H1 (cell line): ENCODE measurements around the gene CEP250. TPM values are rescaled to one million over a fixed set of nuclear protein-coding genes. Genes with fewer than 3 reads are reported as not detected.

Experiments used
- CTCF ChIA-PET: fragments of 300-600 bp; sonication (Branson Sonifier 250); formaldehyde crosslinking; loops from one replicate; lab custom pipeline; 2021; ENCODE audit not compliant: partially characterized antibody; lab: Charles Lee
- POLR2A ChIA-PET: fragments of 300-600 bp; sonication (Branson Sonifier 250); formaldehyde crosslinking; loops from one replicate; lab custom pipeline; 2021; ENCODE audit warnings: inconsistent platforms; ENCODE audit not compliant: partially characterized antibody; lab: Charles Lee
- DNase-seq, 2 experiments: peaks; one replicate each; pipeline versions ENCODE4 v3.0.0 to v3.0.0-alpha.2; 2010 to 2022; ENCODE audit warnings: low spot score in 2 of 2, low read depth in 1 of 2, mixed read lengths in 1 of 2
- FAIRE-seq: peaks from 2 replicates; lab custom pipeline; 2011; peaks lifted over from hg19 to GRCh38; lab: Jason Lieb, UNC
- H2AFZ ChIP-seq: 2 replicates; pipeline ENCODE4 v1.8.1; 2012; ENCODE audit warnings: low read length, inconsistent platforms
- H2AK5ac ChIP-seq: 2 replicates; pipeline ENCODE4 v1.6.1; 2013; ENCODE audit warnings: low read depth, low read length
- H2BK120ac ChIP-seq: replicated peaks from 2 replicates; pipeline ENCODE3; 2013; ENCODE audit warnings: low read depth, low read length, inconsistent platforms
- H2BK12ac ChIP-seq: 2 replicates; pipeline ENCODE4 v1.6.1; 2013; ENCODE audit warnings: low read depth, low read length
- H2BK15ac ChIP-seq: 2 replicates; pipeline ENCODE4 v1.6.1; 2013; ENCODE audit warnings: low read length
- H2BK20ac ChIP-seq: 2 replicates; pipeline ENCODE4 v1.6.1; 2013; ENCODE audit warnings: low read length
- H2BK5ac ChIP-seq: 2 replicates; pipeline ENCODE4 v1.6.1; 2013; ENCODE audit warnings: low read depth, low read length
- H3K14ac ChIP-seq: 2 replicates; pipeline ENCODE4 v1.6.1; 2013; ENCODE audit warnings: inconsistent platforms; ENCODE audit not compliant: insufficient read length
- H3K18ac ChIP-seq: 2 replicates; pipeline ENCODE4 v1.6.1; 2013; ENCODE audit warnings: low read length; ENCODE audit errors: extremely low read depth
- H3K23ac ChIP-seq: 2 replicates; pipeline ENCODE4 v1.6.1; 2013; ENCODE audit warnings: inconsistent platforms; ENCODE audit not compliant: insufficient read length
- H3K23me2 ChIP-seq: 2 replicates; pipeline ENCODE4 v1.6.1; 2013; ENCODE audit warnings: low read depth, low read length
- H3K27ac ChIP-seq: 2 replicates; pipeline ENCODE4 v1.6.1; 2011; ENCODE audit warnings: low read depth, low read length, inconsistent platforms
- H3K27me3 ChIP-seq, 4 experiments: replicated peaks in 1 of 4; 1 replicate in 1 of 4; 2 replicates in 3 of 4; pipeline versions ENCODE4 v1.6.1 to v1.8.1; 2011 to 2013; ENCODE audit warnings: low read length in 3 of 4, mild to moderate bottlenecking in 3 of 4, inconsistent platforms in 2 of 4, mixed read lengths in 2 of 4, moderate library complexity in 1 of 4; ENCODE audit not compliant: control insufficient read depth in 3 of 4, insufficient read depth in 3 of 4; ENCODE audit errors: extremely low read depth in 1 of 4
- H3K36me3 ChIP-seq, 4 experiments: 2 replicates each; pipeline versions ENCODE4 v1.6.1 to v1.8.1; 2011 to 2013; ENCODE audit warnings: mild to moderate bottlenecking in 4 of 4, low read length in 3 of 4, moderate library complexity in 2 of 4, control low read depth in 1 of 4, inconsistent platforms in 1 of 4; ENCODE audit not compliant: insufficient read depth in 4 of 4, control insufficient read depth in 2 of 4
- H3K4ac ChIP-seq: replicated peaks from 2 replicates; pipeline ENCODE3; 2013; ENCODE audit warnings: low read length, low read depth, mixed read lengths, inconsistent platforms; ENCODE audit not compliant: insufficient read length
- H3K4me1 ChIP-seq, 4 experiments: replicated peaks in 1 of 4; 1 replicate in 1 of 4; 2 replicates in 3 of 4; pipeline versions ENCODE4 v1.6.1 to v1.8.1; 2011 to 2013; ENCODE audit warnings: low read length in 3 of 4, inconsistent platforms in 2 of 4, mixed read lengths in 1 of 4; ENCODE audit not compliant: insufficient read depth in 4 of 4, control insufficient read depth in 3 of 4
- H3K4me2 ChIP-seq, 2 experiments: 2 replicates each; pipeline versions ENCODE4 v1.6.1 to v1.8.1; 2011 to 2013; ENCODE audit warnings: low read depth in 2 of 2, low read length in 2 of 2, control low read depth in 1 of 2, inconsistent platforms in 1 of 2, mild to moderate bottlenecking in 1 of 2; ENCODE audit not compliant: insufficient read depth in 1 of 2
- H3K4me3 ChIP-seq, 4 experiments: fragments of 200-600, 300-600 bp in 1 of 4; sonication (generic), shearing (Covaris generic), sonication (Bioruptor Twin) in 1 of 4; 2 replicates each; pipeline versions ENCODE4 v1.5.1 to v1.8.1; 2011 to 2016; ENCODE audit warnings: low read length in 4 of 4, low read depth in 3 of 4, control low read depth in 2 of 4, inconsistent platforms in 2 of 4, mild to moderate bottlenecking in 2 of 4, mixed read lengths in 1 of 4, moderate library complexity in 1 of 4; ENCODE audit not compliant: insufficient read depth in 2 of 4; ENCODE audit errors: extremely low read depth in 1 of 4
- H3K56ac ChIP-seq: replicated peaks from 2 replicates; pipeline ENCODE3; 2013; ENCODE audit warnings: low read depth, mild to moderate bottlenecking, mixed read lengths, low read length, inconsistent platforms; ENCODE audit not compliant: insufficient read length
- H3K79me1 ChIP-seq: 2 replicates; pipeline ENCODE4 v1.6.1; 2013; ENCODE audit warnings: low read depth, low read length, control low read depth
- H3K79me2 ChIP-seq, 2 experiments: 2 replicates each; pipeline versions ENCODE4 v1.6.1 to v1.8.1; 2012 to 2013; ENCODE audit warnings: low read length in 2 of 2, mild to moderate bottlenecking in 2 of 2, inconsistent platforms in 1 of 2; ENCODE audit not compliant: insufficient read depth in 2 of 2, control insufficient read depth in 1 of 2
- H3K9ac ChIP-seq, 4 experiments: replicated peaks in 1 of 4; 1 replicate in 1 of 4; 2 replicates in 3 of 4; pipeline versions ENCODE4 v1.6.1 to v1.8.1; 2011 to 2013; ENCODE audit warnings: low read depth in 3 of 4, low read length in 3 of 4, control low read depth in 2 of 4, mild to moderate bottlenecking in 2 of 4, moderate library complexity in 2 of 4, inconsistent platforms in 1 of 4; ENCODE audit errors: extremely low read depth in 1 of 4
- H3K9me3 ChIP-seq, 2 experiments: 2 replicates each; pipeline versions ENCODE4 v1.6.1 to v1.8.1; 2012 to 2013; ENCODE audit warnings: mild to moderate bottlenecking in 2 of 2, moderate library complexity in 2 of 2, control low read depth in 1 of 2, inconsistent platforms in 1 of 2, low read depth in 1 of 2, low read length in 1 of 2, mixed read lengths in 1 of 2; ENCODE audit not compliant: insufficient read depth in 2 of 2
- H4K20me1 ChIP-seq, 2 experiments: replicated peaks in 1 of 2; 2 replicates each; pipeline versions ENCODE3 to v1.8.1; 2011 to 2013; ENCODE audit warnings: inconsistent platforms in 2 of 2, low read length in 2 of 2, mild to moderate bottlenecking in 1 of 2; ENCODE audit not compliant: insufficient read depth in 2 of 2, control insufficient read depth in 1 of 2
- H4K5ac ChIP-seq: 2 replicates; pipeline ENCODE4 v1.6.1; 2013; ENCODE audit warnings: low read length, low read depth, mixed read lengths, inconsistent platforms; ENCODE audit not compliant: insufficient read length
- H4K8ac ChIP-seq: 2 replicates; pipeline ENCODE4 v1.8.0; 2013; ENCODE audit warnings: mild to moderate bottlenecking, moderate library complexity, low read length, inconsistent platforms; ENCODE audit not compliant: insufficient read depth; ENCODE audit errors: extremely low read depth
- H4K91ac ChIP-seq: replicated peaks from 2 replicates; pipeline ENCODE3; 2013; ENCODE audit warnings: low read length, mixed read lengths, inconsistent platforms; ENCODE audit not compliant: insufficient read length
- CBX5 ChIP-seq: fragments of 300-800, 300-1000 bp; sonication (generic); IDR thresholded peaks from 2 replicates; pipeline ENCODE4 v1.7.1; 2016; ENCODE audit warnings: antibody characterized with exemption, low read length, low read depth
- CEBPB ChIP-seq: IDR thresholded peaks from 2 replicates; pipeline ENCODE4 v1.6.1; 2012; ENCODE audit warnings: low read depth, low read length
- EGR1 ChIP-seq: IDR thresholded peaks from 2 replicates; pipeline ENCODE4 v1.6.1; 2011; ENCODE audit warnings: low read depth, low read length, borderline replicate concordance
- NRF1 ChIP-seq: IDR thresholded peaks from 2 replicates; pipeline ENCODE4 v1.6.1; 2011; ENCODE audit warnings: mild to moderate bottlenecking, low read depth, low read length, improper control_type of control experiment
- RAD21 ChIP-seq, 2 experiments: IDR thresholded peaks in 1 of 2; conservative IDR thresholded peaks in 1 of 2; 2 replicates each; pipeline ENCODE4 v1.6.1; 2011; ENCODE audit warnings: low read depth in 2 of 2, low read length in 2 of 2, improper control_type of control experiment in 1 of 2, inconsistent platforms in 1 of 2, mild to moderate bottlenecking in 1 of 2, moderate library complexity in 1 of 2
- RNF2 ChIP-seq: fragments of 200-900, 300-1000 bp; sonication (generic); IDR thresholded peaks from 2 replicates; pipeline ENCODE4 v1.7.1; 2016; ENCODE audit warnings: borderline replicate concordance, low read depth, mild to moderate bottlenecking, antibody characterized with exemption, low read length; ENCODE audit not compliant: poor library complexity, severe bottlenecking; ENCODE audit errors: missing control alignments
- WGBS, 2 experiments: shearing (Covaris generic) in 1 of 2; methylation state at CpG; one replicate each; pipeline versions ENCODE4 v1.1.6 to v1.1.7; 2013 to 2015; ENCODE audit warnings: low lambda C conversion rate in 2 of 2, mixed read lengths in 2 of 2, inconsistent platforms in 1 of 2, low coverage in 1 of 2, missing lambda C conversion rate in 1 of 2; ENCODE audit not compliant: insufficient replicate concordance in 2 of 2, insufficient coverage in 1 of 2, insufficient read length in 1 of 2; ENCODE audit errors: extremely low coverage in 1 of 2, missing lambda C conversion rate in 1 of 2; 5-methylcytosine and 5-hydroxymethylcytosine counted together
- polyA plus RNA-seq, 7 experiments: library from polyadenylated mRNA; depleted of rRNA in 3 of 7; stranded (reverse) in 5 of 7; unstranded in 2 of 7; fragments of >200 nt in 5 of 7; fragments of 200-250 nt in 2 of 7; gene quantifications; 1 replicate in 5 of 7; 2 replicates in 1 of 7; 4 replicates in 1 of 7; pipeline versions ENCODE4 v1.2.1 to v1.2.3, GENCODE V29; 2011 to 2013; ENCODE audit warnings: missing spikeins in 2 of 7, mixed read lengths in 2 of 7
- total RNA-seq: library from RNA; stranded (reverse); fragmentation: NEBNext Ultra II Directional; extraction: Animal tissue kit (Norgen Biotek cat#: 25700); gene quantifications from 2 replicates; pipeline ENCODE4 v1.2.1, GENCODE V29; 2021

CEP250 gene
- total and polyA plus RNA-seq, 2 of the 8 experiments (the other 6 are each of a cell fraction or from before 2014, with no cell fraction given) = 2.6 to 33.7 TPM

DNA sequence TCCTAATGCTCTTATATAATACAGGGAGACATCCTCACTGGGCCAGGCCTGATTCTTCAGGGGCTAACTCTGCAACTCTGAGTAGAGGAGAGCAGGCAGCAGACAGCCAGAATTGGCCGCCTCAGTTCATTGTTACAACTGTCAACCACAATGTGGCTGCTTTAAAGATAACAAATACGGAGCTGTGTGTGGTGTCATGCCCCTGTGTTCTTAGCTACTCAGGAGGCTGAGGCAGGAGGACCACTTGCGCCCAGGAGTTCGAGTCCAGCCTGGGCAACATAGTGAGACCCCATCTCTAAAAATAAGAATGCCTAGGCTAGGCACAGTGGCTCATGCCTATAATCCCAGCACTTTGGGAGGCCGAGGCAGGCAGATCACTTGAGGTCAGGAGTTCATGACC is 34.3 kb downstream of the CEP250 start:
- Histone ChIP-seq H3K27me3 (no peaks in the 10 kb centered on the region), H3K23me2 (no peaks in the 10 kb centered on the region), H3K79me2 (no peaks in the 10 kb centered on the region), H2AFZ (no peak overlapping the region), H3K27ac (no peak overlapping the region), H4K91ac (no peak overlapping the region), H4K8ac (no peak overlapping the region), H3K4me2 (no peak overlapping the region), H3K14ac (no peak overlapping the region), H3K56ac (no peak overlapping the region), H2BK5ac (no peak overlapping the region), H3K18ac (no peak overlapping the region), H3K79me1 (no peaks in the 10 kb centered on the region), H2BK120ac (no peak overlapping the region), H3K36me3 (peaks cover 15 to 43% (median 30%) of the 10 kb centered on the region in 4 experiments), H3K9me3 (no peaks in the 10 kb centered on the region), H2BK20ac (no peak overlapping the region), H2BK15ac (no peak overlapping the region), H3K9ac (no peak overlapping the region), H3K4ac (no peak overlapping the region), H4K5ac (no peak overlapping the region), H3K23ac (no peak overlapping the region), H3K4me1 (no peaks in the 10 kb centered on the region), H4K20me1 (no peaks in the 10 kb centered on the region), H2BK12ac (no peak overlapping the region), H2AK5ac (no peak overlapping the region), H3K4me3 (no peak overlapping the region)
- WGBS, 2 experiments = 88% methylated on average over 5 of the region's 5 CpGs; no CpG with 5 or more reads in 1 of the 2 experiments
- FAIRE-seq (no peak), DNase-seq (no peak)
- ChIA-PET CTCF (interaction anchor here (1.3 to 1.7 kb wide), 3 partner anchors 10 to 15 kb away, joined by 4 to 10 read pairs (median 4); no protein-coding TSS in a partner anchor), POLR2A (interaction anchor here (1.0 to 1.5 kb wide), 2 partner anchors 12 to 52 kb away, joined by 3 read pairs; no protein-coding TSS in a partner anchor)
- TF ChIP-seq RAD21 (IDR thresholded peaks at IDR 0.05 in 1 of 2, conservative IDR thresholded peaks at IDR 0.05 in 1 of 2; ENCODE audit: low read depth in 2 of 2, low read length in 2 of 2) (no peak), NRF1 (no peak), EGR1 (no peak), CEBPB (no peak), CBX5 (no peak), RNF2 (no peak)
